Endothelial cell of umbilical vein (primary cell): ENCODE data around the gene BMP8A.

ENCODE experiments used
- POLR2A ChIP-seq: IDR thresholded peaks from 2 replicates; pipeline ENCODE4 v1.6.1; 2012; ENCODE audit warnings: low read depth, mild to moderate bottlenecking, control low read depth, low read length
- POLR2AphosphoS5 ChIP-seq: IDR thresholded peaks from 2 replicates; pipeline ENCODE4 v1.6.1; 2012; ENCODE audit warnings: low read depth, mild to moderate bottlenecking, control low read depth, low read length, moderate library complexity; ENCODE audit not compliant: insufficient read depth

DNA sequence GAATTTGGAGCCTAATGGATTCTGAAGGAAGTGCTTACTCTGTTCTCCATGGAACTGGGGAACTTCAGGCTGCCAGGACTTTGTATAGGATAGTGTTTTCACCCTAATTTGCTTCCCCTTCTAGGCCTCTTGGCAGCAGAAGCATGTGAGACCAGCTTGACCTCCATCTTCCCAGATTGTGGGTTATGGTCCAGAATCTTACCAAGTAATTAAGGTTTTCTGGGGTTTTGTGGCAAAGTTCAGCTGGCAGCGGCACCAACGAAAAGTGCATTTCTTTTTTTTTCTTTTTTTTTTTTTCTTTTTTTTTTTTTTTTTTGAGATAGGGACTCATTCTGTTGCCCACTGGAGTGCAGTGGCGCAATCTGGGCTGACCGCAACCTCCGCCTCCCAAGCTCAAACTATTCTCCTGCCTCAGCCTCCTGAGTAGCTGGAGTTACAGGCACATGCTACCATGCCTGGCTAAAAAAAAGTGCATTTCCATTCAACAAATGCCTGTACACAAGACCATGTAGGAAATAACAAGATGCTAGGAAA is 3.4 kb upstream of the BMP8A start:
- no peak for TF ChIP-seq POLR2AphosphoS5
- no peak for TF ChIP-seq POLR2A
